ENCODE results near the gene SLC13A2. TPM values are rescaled to one million over a fixed set of nuclear protein-coding genes. Genes with fewer than 3 reads are reported as not detected.

SLC13A2 gene
- total RNA-seq, 4 donors from 2014 or later: not detected

- peaks cover 0 to 5% of the 10 kb centered on the region in 2 donors for H3K4me1 ChIP-seq
- no peak overlapping the region for H3K27ac ChIP-seq
- no peaks in the 10 kb centered on the region for H3K9me3 ChIP-seq
- intact Hi-C loops (cut with DNase I): loop anchor here (2.0 kb wide), 1 partner anchor 67 kb away; no protein-coding TSS in a partner anchor
- H3K36me3 ChIP-seq: no peaks in the 10 kb centered on the region
- no peak for TF ChIP-seq POLR2A (IDR thresholded peaks at IDR 0.05)
- no peak for TF ChIP-seq CTCF (IDR thresholded peaks at IDR 0.05)
- no peaks in the 10 kb centered on the region for H3K27me3 ChIP-seq
- 66 to 68% methylated on average over 6 of the region's 6 CpGs for WGBS, 2 donors
- H3K4me3 ChIP-seq (replicated peaks in 1 of 3): no peak overlapping the region
- DNase-seq: no peak
These were observed 72.5 kb downstream of the SLC13A2 start for GRCh38 chr17:28545787-28546415.

DNA sequence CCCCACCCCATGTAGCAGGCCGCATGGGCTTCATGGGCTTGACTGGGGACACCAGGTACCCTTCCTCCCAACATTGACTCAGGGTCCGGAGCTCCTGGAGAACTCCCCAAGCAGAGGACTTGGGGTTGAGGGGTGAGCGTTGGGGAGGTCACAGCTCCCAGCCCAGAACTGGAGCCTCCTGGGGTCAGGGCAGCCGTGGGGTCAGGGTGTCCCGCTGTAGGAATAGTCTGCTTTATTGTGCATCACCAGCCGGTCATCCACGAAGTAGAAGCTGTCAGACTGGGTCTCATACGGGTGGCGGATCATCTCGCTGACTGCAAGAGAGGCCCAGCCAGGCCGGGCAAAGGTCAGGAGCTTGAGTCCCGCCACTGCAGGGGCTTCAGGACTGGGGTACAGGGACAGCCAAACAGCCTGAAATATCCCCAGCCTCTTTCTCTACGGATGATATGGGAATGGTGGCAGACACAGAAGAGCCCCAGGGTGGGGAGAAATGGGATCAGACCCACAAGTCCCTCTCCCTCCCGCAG, 73.7 kb downstream of the SLC13A2 start:
- TF ChIP-seq CTCF (IDR thresholded peaks at IDR 0.05) (no peak), POLR2A (IDR thresholded peaks at IDR 0.05) (no peak)
- intact Hi-C loops (cut with DNase I): loop anchor here (2.0 kb wide), 1 partner anchor 66 kb away; no protein-coding TSS in a partner anchor
- no peak overlapping the region for H3K4me3 ChIP-seq (replicated peaks in 1 of 3)
- no peak for DNase-seq
- no peaks in the 10 kb centered on the region for H3K36me3 ChIP-seq
- H3K27me3 ChIP-seq: no peaks in the 10 kb centered on the region
- 91% methylated on average over 14 of the region's 14 CpGs; no CpG with 5 or more reads in 1 of the 2 donors for WGBS, 2 donors
- peaks cover 7 to 15% of the 10 kb centered on the region in 2 donors for H3K4me1 ChIP-seq
- H3K27ac ChIP-seq: no peak overlapping the region
- no peaks in the 10 kb centered on the region for H3K9me3 ChIP-seq

Other genes with a start within 250 kb of the SLC13A2 start
- 1 to 10 TPM; 3.1 to 5.2 (median 4.5) TPM for gene TMEM97, start 154.4 kb upstream of the SLC13A2 start, total RNA-seq
- 10 to 100 TPM; 38.5 to 78.0 (median 63.6) TPM for gene IFT20, start 138.2 kb upstream of the SLC13A2 start, total RNA-seq
- gene TNFAIP1, start 137.9 kb upstream of the SLC13A2 start, total RNA-seq: 10 to 100 TPM; 28.4 to 36.9 (median 35.8) TPM
- 100 to 1,000 TPM in 2 of 4 donors, 10 to 100 TPM in 2; 55.4 to 102 (median 91.7) TPM for gene POLDIP2, start 116.1 kb upstream of the SLC13A2 start, total RNA-seq
- gene SEBOX, start 108.4 kb upstream of the SLC13A2 start, total RNA-seq: not detected
- under 1 TPM in 2 of 4 donors, not detected in 2; 0.33 to 0.39 TPM for gene VTN, start 103.3 kb upstream of the SLC13A2 start, total RNA-seq
- gene SARM1, start 102.0 kb upstream of the SLC13A2 start, total RNA-seq: 10 to 100 TPM; 10.3 to 20.2 (median 16.3) TPM
- 10 to 100 TPM; 10.8 to 15.6 (median 13.4) TPM for gene SLC46A1, start 67.4 kb upstream of the SLC13A2 start, total RNA-seq
- under 1 TPM in 1 of 4 donors, not detected in 3; 0.34 TPM for gene FOXN1, start 32.7 kb downstream of the SLC13A2 start, total RNA-seq
- 10 to 100 TPM; 29.8 to 43.9 (median 36.0) TPM for gene UNC119, start 79.0 kb downstream of the SLC13A2 start, total RNA-seq
- 100 to 1,000 TPM in 1 of 4 donors, 10 to 100 TPM in 3; 37.2 to 111 (median 74.7) TPM for gene PIGS, start 97.9 kb downstream of the SLC13A2 start, total RNA-seq
- gene ALDOC, start 103.3 kb downstream of the SLC13A2 start, total RNA-seq: 10 to 100 TPM in 1 of 4 donors, 1 to 10 TPM in 3; 6.0 to 13.1 (median 8.7) TPM
- gene SPAG5, start 125.4 kb downstream of the SLC13A2 start, total RNA-seq: 10 to 100 TPM in 2 of 4 donors, 1 to 10 TPM in 2; 4.4 to 27.0 (median 9.9) TPM
- 10 to 100 TPM in 1 of 4 donors, 1 to 10 TPM in 3; 4.2 to 13.1 (median 9.5) TPM for gene RSKR, start 140.5 kb downstream of the SLC13A2 start, total RNA-seq
- 100 to 1,000 TPM in 3 of 4 donors, 10 to 100 TPM in 1; 96.5 to 153 (median 129) TPM for gene BLTP2, start 171.5 kb downstream of the SLC13A2 start, total RNA-seq
- 10 to 100 TPM; 28.9 to 74.6 (median 48.6) TPM for gene SDF2, start 188.3 kb downstream of the SLC13A2 start, total RNA-seq
- 100 to 1,000 TPM in 1 of 4 donors, 10 to 100 TPM in 3; 49.2 to 117 (median 61.6) TPM for gene SUPT6H, start 188.6 kb downstream of the SLC13A2 start, total RNA-seq
- gene PROCA1, start 238.2 kb downstream of the SLC13A2 start, total RNA-seq: 1 to 10 TPM in 2 of 4 donors, under 1 TPM in 1, not detected in 1; 0.46 to 4.3 (median 1.1) TPM
- 100 to 1,000 TPM; 136 to 186 (median 159) TPM for gene RAB34, start 244.2 kb downstream of the SLC13A2 start, total RNA-seq
- 100 to 1,000 TPM; 181 to 750 (median 443) TPM for gene RPL23A, start 246.3 kb downstream of the SLC13A2 start, total RNA-seq